Measurements from ENCODE around the gene PCBP2.
"Not testable (repeated sequence)": the region's sequence is repeated elsewhere in the genome, so short reads cannot be mapped to it uniquely, and the experiment has no call there.

PCBP2 gene

GRCh38 chr12:53451661-53452158 lies at the start of gene PCBP2:
Gene PCBP2 (plus strand): TSS chr12:53452102. CDS start chr12:53454801, 2,699 bp downstream.
- in situ Hi-C loops (cut with HindIII; ENCODE audit: low pct_ligation_motif_present, low pct_unique_long_range_greater_than_20kb, low sequenced_read_pairs): no loop called here

GRCh38 chr12:53402351-53402750 lies 49.6 kb upstream of the PCBP2 start:
- DNase-seq; in situ Hi-C loops (cut with HindIII; ENCODE audit: low pct_ligation_motif_present, low pct_unique_long_range_greater_than_20kb, low sequenced_read_pairs): not testable (repeated sequence)

More at GRCh38 chr12:53451661-53452158, at the start of gene PCBP2:
- DNase-seq: peak; percentile 100

DNA sequence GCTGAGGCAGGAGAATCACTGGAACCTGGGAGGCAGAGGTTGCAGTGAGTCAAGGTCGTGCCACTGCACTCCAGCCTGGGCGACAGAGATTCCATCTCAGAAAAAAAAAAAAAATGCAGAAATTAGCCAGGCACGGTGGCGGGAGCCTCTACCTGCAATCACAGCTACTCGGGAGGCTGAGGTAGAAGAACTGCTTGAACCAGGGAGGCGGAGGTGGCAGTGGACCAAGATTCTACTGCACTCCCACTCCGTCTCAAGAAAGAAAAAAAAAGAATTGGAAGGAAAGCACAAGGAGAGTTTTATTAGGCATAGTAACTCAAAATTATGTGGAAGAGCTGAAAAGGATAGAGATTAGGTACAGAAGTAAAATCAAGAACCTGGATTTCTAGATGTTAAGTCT lies 49.0 kb upstream of the PCBP2 start:
- no peak for DNase-seq
- in situ Hi-C loops (cut with HindIII; ENCODE audit: low pct_ligation_motif_present, low pct_unique_long_range_greater_than_20kb, low sequenced_read_pairs): no loop called here

GRCh38 chr12:53410951-53411350 lies 41.0 kb upstream of the PCBP2 start:
- in situ Hi-C loops (cut with HindIII; ENCODE audit: low pct_ligation_motif_present, low pct_unique_long_range_greater_than_20kb, low sequenced_read_pairs): no loop called here
- DNase-seq: no peak

GRCh38 chr12:53413485-53414204 lies 38.3 kb upstream of the PCBP2 start:
- no peak for DNase-seq
- in situ Hi-C loops (cut with HindIII; ENCODE audit: low pct_ligation_motif_present, low pct_unique_long_range_greater_than_20kb, low sequenced_read_pairs): no loop called here

DNA sequence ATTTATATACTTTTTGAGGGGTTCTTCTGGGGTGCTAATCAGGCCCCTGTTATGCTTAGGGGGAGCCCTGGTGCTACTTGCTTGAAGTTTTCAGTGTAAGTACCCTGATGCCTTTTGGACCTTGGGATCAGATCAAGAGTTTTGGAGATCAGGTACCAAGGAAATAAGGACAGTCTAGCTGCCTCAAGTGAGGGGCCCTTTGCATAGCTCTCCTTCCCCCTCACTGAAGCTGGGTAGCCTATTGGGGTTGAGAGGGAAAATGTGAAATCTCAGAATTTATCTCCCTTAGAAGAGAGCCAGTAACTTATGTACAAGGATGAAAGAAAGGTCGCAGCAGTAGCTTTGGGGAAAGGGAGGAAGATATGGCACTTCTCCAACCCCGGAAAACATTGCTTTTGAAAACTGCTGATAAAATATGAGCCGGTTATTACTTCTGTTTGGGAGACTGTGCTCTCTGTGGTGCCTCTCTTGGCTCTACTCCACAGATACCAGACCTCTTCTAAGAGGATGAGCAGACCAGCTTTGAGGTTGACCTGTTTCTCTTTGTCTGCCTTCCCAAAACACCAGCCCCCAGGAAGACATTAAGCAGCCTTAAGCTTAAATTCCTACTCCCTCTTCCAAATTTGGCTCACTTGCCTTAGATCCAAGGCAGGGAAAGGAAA lies 37.0 kb upstream of the PCBP2 start:
- in situ Hi-C loops (cut with HindIII; ENCODE audit: low pct_ligation_motif_present, low pct_unique_long_range_greater_than_20kb, low sequenced_read_pairs): no loop called here
- DNase-seq: no peak

DNA sequence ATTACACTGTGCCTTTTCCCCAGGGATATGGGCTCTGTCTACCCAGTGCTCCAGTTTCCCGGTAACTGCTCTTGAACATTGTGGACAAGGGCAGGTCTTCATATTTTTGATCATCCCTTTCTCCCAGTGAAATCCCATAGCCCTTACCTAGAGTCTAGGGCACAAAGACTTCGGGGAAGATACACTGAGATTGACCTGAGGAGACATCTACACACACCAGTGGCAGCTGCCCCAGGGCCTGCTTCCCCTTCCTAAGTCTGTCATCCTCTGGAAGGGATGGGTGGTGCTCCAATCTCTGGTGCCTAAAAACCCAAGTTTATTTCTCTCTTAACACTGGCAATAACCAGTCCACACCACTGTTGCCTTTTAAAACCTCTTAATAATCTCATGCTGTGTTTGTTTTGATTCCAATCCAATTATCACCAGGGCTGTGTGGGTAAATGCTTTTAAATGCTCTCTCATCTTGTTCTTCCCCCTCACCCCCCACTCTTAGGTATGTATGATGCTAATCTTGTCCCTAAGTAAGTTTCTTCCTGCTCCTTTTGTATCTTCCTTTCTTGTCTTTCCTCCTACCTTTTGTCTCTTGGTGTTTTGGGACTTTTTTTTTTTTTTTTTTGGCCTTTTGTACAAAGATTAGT lies 36.0 kb upstream of the PCBP2 start:
- in situ Hi-C loops (cut with HindIII; ENCODE audit: low pct_ligation_motif_present, low pct_unique_long_range_greater_than_20kb, low sequenced_read_pairs); DNase-seq: not testable (repeated sequence)

DNA sequence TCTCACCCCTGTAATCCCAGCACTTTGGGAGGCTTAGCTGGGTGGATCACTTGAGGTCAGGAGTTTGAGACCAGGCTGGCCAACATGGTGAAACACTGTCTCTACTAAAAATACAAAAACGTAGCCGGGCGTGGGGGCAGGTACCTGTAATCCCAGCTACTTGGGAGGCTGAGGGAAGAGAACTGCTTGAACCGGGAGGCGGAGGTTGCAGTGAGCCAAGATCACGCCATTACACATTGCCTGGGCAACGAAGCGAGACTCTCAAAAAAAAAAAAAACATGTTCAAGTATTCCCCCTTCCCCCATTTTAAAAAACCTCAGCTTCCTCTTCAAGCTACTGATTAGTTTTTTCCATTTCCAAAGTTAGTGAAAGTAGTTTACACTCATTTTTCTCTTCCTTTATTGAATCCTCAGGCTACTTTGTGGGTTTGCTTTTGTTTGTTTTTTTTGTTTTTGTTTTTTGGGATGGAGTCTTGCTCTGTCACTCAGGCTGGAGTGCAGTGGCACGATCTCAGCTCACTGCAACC lies 34.5 kb upstream of the PCBP2 start:
- in situ Hi-C loops (cut with HindIII; ENCODE audit: low pct_ligation_motif_present, low pct_unique_long_range_greater_than_20kb, low sequenced_read_pairs); DNase-seq: not testable (repeated sequence)

- peak; percentile 72 for DNase-seq
- in situ Hi-C loops (cut with HindIII; ENCODE audit: low pct_ligation_motif_present, low pct_unique_long_range_greater_than_20kb, low sequenced_read_pairs): no loop called here
Observed at GRCh38 chr12:53418221-53418620, 33.7 kb upstream of the PCBP2 start.

GRCh38 chr12:53419756-53420155 lies 32.1 kb upstream of the PCBP2 start:
- no peak for DNase-seq
- in situ Hi-C loops (cut with HindIII; ENCODE audit: low pct_ligation_motif_present, low pct_unique_long_range_greater_than_20kb, low sequenced_read_pairs): no loop called here

- DNase-seq; in situ Hi-C loops (cut with HindIII; ENCODE audit: low pct_ligation_motif_present, low pct_unique_long_range_greater_than_20kb, low sequenced_read_pairs): not testable (repeated sequence)
Observed at GRCh38 chr12:53422247-53422646, 29.7 kb upstream of the PCBP2 start.

DNA sequence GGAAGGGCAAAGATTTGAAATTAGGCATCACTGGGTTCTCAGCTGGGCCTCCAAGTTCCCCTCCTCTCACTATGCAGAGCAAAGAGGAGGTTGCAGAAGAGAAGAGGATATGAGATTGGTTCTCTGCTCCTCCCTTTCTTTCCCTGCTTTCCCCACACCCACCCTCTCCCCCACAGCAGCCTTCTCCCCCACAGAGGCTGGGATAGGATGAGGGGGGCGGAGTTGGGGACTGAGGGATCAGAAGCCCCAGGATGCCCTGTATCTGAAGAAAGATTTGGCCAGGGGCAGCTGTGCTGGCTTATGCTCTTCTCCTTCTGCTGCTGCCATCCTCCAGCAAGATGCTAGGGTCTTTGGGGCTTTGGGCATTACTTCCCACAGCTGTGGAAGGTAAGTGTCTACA lies 28.3 kb upstream of the PCBP2 start, which contains the start of gene AMHR2:
TSS of gene AMHR2 (plus strand) at position 259 of the 400 bp plus-strand sequence. CDS start at position 339, 80 bp downstream.
- in situ Hi-C loops (cut with HindIII; ENCODE audit: low pct_ligation_motif_present, low pct_unique_long_range_greater_than_20kb, low sequenced_read_pairs): no loop called here
- no peak for DNase-seq

DNA sequence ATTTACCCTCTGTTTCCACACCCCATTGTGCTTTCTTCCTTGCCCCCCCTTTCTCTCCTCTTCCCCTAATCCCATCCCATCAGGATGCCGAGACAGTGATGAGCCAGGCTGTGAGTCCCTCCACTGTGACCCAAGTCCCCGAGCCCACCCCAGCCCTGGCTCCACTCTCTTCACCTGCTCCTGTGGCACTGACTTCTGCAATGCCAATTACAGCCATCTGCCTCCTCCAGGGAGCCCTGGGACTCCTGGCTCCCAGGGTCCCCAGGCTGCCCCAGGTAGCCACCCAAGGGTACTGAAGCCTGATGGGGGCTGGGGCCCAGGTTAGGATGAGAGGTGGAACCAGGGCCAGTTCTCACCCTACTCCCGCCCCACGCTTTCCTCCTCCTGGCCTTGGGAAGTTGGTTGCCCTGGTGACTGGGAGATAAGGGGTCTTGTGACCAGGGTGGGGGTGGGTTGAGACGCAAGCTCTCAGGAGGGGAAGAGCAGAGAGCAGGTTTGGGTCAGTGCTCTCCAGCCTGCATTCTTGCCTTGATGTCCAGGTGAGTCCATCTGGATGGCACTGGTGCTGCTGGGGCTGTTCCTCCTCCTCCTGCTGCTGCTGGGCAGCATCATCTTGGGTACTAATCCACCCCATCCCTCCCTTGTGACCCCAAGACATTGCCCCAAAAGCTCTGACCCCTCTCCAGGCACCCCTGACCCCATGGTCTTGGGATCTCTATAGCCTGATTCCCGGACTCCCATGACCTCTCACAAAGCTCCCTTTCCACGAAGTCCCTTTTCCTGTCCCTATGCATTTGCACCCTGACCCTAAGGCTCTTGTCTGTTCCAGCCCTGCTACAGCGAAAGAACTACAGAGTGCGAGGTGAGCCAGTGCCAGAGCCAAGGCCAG lies 27.0 kb upstream of the PCBP2 start:
- in situ Hi-C loops (cut with HindIII; ENCODE audit: low pct_ligation_motif_present, low pct_unique_long_range_greater_than_20kb, low sequenced_read_pairs): no loop called here
- no peak for DNase-seq

GRCh38 chr12:53425515-53426150 lies 26.3 kb upstream of the PCBP2 start:
- DNase-seq: no peak
- in situ Hi-C loops (cut with HindIII; ENCODE audit: low pct_ligation_motif_present, low pct_unique_long_range_greater_than_20kb, low sequenced_read_pairs): no loop called here

DNA sequence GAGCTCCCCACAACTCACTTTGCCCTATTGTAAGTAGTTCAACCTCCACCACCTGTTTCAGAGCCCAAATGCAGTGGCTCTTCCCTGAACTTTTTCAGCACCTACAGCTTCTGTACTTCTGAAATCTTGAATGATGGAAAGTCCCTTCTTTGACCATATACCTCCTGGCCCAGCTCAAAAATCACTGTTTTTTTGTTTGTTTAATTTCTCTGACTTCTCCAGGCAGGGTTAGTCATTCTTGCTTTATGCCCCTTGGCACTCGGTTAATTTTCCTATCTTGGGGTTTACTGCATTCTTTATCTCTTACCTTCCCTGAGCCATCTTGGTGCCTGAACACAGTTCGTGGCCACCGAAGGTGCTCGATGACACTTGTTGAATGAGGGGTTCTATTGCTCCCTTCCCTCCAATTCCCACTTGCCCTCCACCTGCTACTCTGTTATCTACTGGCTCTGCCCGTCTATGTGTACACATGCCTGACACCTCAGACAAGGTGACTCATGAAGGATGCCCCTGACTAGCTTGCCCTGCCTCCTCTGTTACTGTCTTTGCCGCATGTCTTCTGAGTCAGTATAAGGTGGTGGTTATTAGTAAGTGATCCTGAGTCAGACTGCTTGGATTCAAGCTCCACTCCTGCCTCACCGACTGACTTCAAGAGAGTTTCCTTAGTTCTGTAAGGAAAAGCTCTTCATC lies 23.9 kb upstream of the PCBP2 start:
- in situ Hi-C loops (cut with HindIII; ENCODE audit: low pct_ligation_motif_present, low pct_unique_long_range_greater_than_20kb, low sequenced_read_pairs): no loop called here
- peak; percentile 98 for DNase-seq

GRCh38 chr12:53428741-53429140 lies 23.2 kb upstream of the PCBP2 start:
- no peak for DNase-seq
- in situ Hi-C loops (cut with HindIII; ENCODE audit: low pct_ligation_motif_present, low pct_unique_long_range_greater_than_20kb, low sequenced_read_pairs): no loop called here

- no peak for DNase-seq
- in situ Hi-C loops (cut with HindIII; ENCODE audit: low pct_ligation_motif_present, low pct_unique_long_range_greater_than_20kb, low sequenced_read_pairs): no loop called here
Observed at GRCh38 chr12:53430116-53430515, 21.8 kb upstream of the PCBP2 start.

Data from ACHN (cell line).